ENCODE data around the gene CCDC180. TPM values are rescaled to one million over a fixed set of nuclear protein-coding genes. Genes with fewer than 3 reads are reported as not detected.

Gene CCDC180
- total RNA-seq, 4 donors from 2014 or later, result 1.9 to 15.0 (median 4.0) TPM

DNA sequence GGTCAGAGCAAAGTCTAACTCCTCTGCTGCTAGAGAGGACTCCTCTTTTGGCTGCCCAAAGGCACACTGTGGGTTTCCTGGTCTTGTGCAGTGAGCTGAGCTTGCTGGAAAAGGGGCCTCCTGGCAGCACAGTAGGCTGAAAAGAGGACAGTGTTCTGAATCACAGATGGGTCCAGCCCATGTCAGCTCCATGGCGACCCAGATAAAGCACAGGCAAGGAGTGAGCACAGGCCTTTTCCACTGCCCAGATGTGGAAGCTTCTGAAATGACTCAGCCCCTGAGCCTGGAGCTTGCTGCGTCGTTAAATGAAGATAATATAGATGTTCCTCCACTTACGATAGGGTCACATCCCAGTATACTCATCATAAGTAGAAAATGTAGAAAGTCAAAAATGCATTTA lies 8.1 kb downstream of the CCDC180 start:
- 75% methylated on average over 4 of the region's 4 CpGs for WGBS
- Histone ChIP-seq H3K9me3 (no peaks in the 10 kb centered on the region), H3K27ac (replicated peaks in 1 of 4) (no peak overlapping the region), H3K27me3 (no peaks in the 10 kb centered on the region), H3K4me3 (no peak overlapping the region), H3K36me3 (peaks cover 9 to 98% (median 82%) of the 10 kb centered on the region in 4 donors), H3K4me1 (no peaks in the 10 kb centered on the region)
- intact Hi-C loops (cut with DNase I), result no loop called here
- peak; percentile 77 for DNase-seq (ENCODE audit: extremely low spot score)
- TF ChIP-seq, protein P1, sequence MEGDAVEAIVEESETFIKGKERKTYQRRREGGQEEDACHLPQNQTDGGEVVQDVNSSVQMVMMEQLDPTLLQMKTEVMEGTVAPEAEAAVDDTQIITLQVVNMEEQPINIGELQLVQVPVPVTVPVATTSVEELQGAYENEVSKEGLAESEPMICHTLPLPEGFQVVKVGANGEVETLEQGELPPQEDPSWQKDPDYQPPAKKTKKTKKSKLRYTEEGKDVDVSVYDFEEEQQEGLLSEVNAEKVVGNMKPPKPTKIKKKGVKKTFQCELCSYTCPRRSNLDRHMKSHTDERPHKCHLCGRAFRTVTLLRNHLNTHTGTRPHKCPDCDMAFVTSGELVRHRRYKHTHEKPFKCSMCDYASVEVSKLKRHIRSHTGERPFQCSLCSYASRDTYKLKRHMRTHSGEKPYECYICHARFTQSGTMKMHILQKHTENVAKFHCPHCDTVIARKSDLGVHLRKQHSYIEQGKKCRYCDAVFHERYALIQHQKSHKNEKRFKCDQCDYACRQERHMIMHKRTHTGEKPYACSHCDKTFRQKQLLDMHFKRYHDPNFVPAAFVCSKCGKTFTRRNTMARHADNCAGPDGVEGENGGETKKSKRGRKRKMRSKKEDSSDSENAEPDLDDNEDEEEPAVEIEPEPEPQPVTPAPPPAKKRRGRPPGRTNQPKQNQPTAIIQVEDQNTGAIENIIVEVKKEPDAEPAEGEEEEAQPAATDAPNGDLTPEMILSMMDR (IDR thresholded peaks at IDR 0.05), result no peak
- no peak for TF ChIP-seq POLR2A (IDR thresholded peaks at IDR 0.05; ENCODE audit: low read depth)
- TF ChIP-seq EP300 (IDR thresholded peaks at IDR 0.05), result no peak
- no peak for TF ChIP-seq POLR2AphosphoS5 (IDR thresholded peaks at IDR 0.05)

DNA sequence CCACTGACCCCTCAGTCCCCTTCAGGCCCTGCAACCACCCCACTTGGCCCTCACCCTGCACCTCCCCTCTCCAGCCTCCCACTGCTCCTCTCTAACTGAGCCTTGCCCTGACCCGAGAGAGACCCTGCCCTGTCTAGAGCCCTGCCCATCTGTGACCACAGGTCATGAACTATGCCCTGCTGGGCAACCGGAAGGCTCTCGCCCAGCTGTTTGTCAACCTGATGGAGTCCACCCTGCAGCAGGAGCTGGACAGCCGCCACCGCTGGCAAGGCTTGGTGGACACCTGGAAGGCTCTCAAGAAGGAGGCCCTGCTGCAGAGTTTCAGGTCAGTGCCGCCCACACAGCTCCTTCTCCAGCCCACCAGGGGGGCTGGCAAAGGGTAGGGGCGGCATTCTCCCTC lies 9.4 kb downstream of the CCDC180 start:
- Histone ChIP-seq H3K27ac (replicated peaks in 1 of 4) (no peak overlapping the region), H3K27me3 (no peaks in the 10 kb centered on the region), H3K36me3 (peaks cover 9 to 98% (median 80%) of the 10 kb centered on the region in 4 donors), H3K4me3 (no peak overlapping the region), H3K9me3 (no peaks in the 10 kb centered on the region), H3K4me1 (no peaks in the 10 kb centered on the region)
- DNase-seq (ENCODE audit: extremely low spot score), result peak; percentile 53
- 92% methylated on average over 2 of the region's 7 CpGs for WGBS
- intact Hi-C loops (cut with DNase I), result no loop called here
- no peak for TF ChIP-seq EP300 (IDR thresholded peaks at IDR 0.05)
- TF ChIP-seq, protein P1 (IDR thresholded peaks at IDR 0.05), result no peak
- no peak for TF ChIP-seq POLR2A (IDR thresholded peaks at IDR 0.05; ENCODE audit: low read depth)
- no peak for TF ChIP-seq POLR2AphosphoS5 (IDR thresholded peaks at IDR 0.05)

DNA sequence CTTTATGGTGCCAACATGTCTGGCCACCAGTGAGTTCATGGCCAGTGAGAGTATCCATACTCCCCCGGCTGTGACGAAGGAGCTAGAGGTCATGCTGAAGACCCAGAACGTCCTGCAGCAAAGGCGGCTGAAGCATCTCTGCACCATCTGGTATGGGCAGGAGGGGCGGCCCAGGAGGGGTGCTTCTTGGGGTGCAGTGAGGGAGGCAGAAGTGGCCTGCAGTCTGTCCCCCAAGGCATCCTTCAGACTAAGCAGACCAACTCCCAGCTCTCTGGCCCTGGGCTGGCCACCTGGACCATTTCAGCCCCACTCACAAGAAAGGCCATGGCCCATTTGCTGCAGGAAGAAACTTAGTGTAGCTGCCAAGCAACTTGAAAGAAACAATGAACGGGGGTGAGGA lies 11.0 kb downstream of the CCDC180 start:
- 86% methylated on average over 3 of the region's 6 CpGs for WGBS
- DNase-seq (ENCODE audit: extremely low spot score), result peak; percentile 70
- H3K9me3 ChIP-seq, result no peaks in the 10 kb centered on the region
- TF ChIP-seq, protein P1 (IDR thresholded peaks at IDR 0.05), result no peak
- TF ChIP-seq POLR2A (IDR thresholded peaks at IDR 0.05; ENCODE audit: low read depth) (no peak), EP300 (IDR thresholded peaks at IDR 0.05) (no peak), POLR2AphosphoS5 (IDR thresholded peaks at IDR 0.05) (no peak)
- intact Hi-C loops (cut with DNase I), result no loop called here
- H3K27me3 ChIP-seq, result no peaks in the 10 kb centered on the region
- no peak overlapping the region for H3K4me3 ChIP-seq
- no peaks in the 10 kb centered on the region for H3K4me1 ChIP-seq
- no peak overlapping the region for H3K27ac ChIP-seq (replicated peaks in 1 of 4)
- peaks cover 6 to 98% (median 78%) of the 10 kb centered on the region in 4 donors for H3K36me3 ChIP-seq

DNA sequence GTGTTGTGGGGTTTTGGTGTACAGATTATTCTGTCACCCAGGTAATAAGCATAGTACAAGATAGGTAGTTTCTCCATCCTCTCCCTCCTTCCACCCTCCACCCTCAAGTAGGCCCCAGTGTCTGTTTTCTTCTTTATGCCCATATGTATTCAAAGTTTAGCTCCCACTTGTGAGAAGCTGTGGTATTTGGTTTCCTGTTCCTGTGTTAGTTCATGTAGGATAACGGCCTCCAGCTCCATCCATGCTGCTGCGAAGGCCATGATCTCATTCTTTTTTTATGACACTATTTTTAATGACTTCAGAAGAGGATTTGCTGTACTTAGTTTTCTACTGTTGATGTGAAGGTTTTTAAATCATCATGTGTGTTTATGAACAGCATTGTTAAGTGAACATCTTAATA lies 11.9 kb downstream of the CCDC180 start:
- peaks cover 9 to 98% (median 74%) of the 10 kb centered on the region in 4 donors for H3K36me3 ChIP-seq
- 81% methylated on average over 2 of the region's 2 CpGs for WGBS

More for the DNA sequence above, 11.9 kb downstream of the CCDC180 start:
- H3K9me3 ChIP-seq, result no peaks in the 10 kb centered on the region
- H3K4me3 ChIP-seq, result no peak overlapping the region
- DNase-seq (ENCODE audit: extremely low spot score), result no peak
- TF ChIP-seq POLR2AphosphoS5 (IDR thresholded peaks at IDR 0.05) (no peak), POLR2A (IDR thresholded peaks at IDR 0.05; ENCODE audit: low read depth) (no peak), EP300 (IDR thresholded peaks at IDR 0.05) (no peak)
- TF ChIP-seq, protein P1 (IDR thresholded peaks at IDR 0.05), result no peak
- no peak overlapping the region for H3K27ac ChIP-seq (replicated peaks in 1 of 4)
- H3K4me1 ChIP-seq, result no peaks in the 10 kb centered on the region
- no peaks in the 10 kb centered on the region for H3K27me3 ChIP-seq
- intact Hi-C loops (cut with DNase I), result no loop called here

Data from esophagus muscularis mucosa (tissue), 4 donors.